HG03378 (cell line): ENCODE results near the gene SYNPR.

Source experiments
- ATAC-seq: cut with Tn5 transposase; IDR thresholded peaks from one replicate; pipeline ENCODE4 v1.9.1; 2021; ENCODE audit warnings: mild to moderate bottlenecking, moderate library complexity; ENCODE audit not compliant: unreplicated experiment

Gene SYNPR

DNA sequence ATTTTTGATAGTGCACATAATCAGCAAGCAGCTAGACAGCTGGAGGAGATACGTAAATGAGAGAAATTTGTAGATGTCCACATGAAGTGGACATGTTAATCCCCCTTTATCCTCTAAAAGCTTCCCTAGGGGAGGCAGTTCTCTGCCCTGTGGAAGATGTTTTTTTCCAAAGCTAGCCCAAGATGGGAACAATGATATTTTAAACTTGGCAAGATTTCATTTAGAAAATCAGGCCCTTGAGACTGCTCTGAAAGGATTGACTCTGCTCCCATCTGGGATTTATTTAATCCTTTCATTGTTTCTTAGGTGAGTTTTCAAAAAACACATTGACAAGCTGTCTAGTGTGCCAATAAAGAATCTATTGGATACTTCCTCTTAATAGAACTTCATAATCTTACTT is 92.0 kb downstream of the SYNPR start:
- no peak for ATAC-seq

DNA sequence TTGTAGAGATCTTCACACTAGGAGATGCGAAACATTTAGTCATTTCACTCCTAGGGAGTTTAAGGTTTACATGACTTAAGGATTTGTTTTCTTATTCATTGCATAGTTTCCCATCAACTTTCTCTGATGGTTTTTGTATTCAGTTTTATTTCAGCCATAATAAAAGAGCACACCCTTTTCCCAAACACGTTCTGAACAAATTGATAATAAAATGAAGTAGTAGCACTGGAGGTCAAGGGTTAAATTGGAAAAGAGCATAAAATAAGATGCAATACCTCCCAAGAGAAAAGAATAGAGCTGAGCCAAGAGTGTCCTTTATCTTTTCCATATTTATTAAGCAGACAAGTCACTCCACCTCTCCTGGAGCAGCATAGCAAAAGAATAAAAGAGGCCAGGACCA is 104.9 kb downstream of the SYNPR start:
- no peak for ATAC-seq

DNA sequence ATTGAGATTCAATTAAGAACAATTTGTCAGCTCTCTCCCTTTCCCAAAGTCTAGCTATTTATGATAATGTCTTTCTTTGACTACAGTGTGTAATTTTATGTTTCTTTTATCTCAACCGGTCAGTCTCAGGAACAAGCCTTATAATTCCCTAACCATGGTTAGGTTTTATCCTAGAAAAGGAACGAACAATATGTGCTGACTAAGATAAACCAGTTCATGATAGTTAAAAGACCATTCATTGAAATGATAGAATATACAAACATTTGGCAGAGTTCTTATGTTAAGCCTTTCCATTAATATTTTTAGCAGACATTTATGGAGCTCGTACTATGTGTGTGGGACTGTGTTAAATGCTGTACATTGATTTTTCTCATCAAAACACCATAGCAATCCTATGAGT is 106.3 kb downstream of the SYNPR start:
- no peak for ATAC-seq

DNA sequence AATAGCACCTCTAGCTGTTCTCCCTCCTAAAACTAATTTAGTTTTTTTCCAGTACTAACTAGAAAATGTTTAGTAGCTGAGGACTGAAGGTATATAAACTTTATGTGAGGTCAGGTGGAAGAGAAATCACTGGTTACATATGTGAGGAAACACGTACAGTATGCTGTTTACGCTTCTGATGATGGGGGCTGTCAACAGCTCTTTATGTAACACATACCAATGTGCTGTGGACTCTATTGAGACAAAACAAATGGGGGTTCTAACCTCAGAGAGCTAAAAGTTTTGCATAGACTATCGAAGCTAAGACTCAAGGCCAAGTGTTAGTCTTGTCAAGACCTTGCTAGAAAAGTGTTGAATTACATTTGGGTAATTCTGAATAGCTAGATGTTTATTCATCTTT is 107.5 kb downstream of the SYNPR start:
- ATAC-seq: no peak

DNA sequence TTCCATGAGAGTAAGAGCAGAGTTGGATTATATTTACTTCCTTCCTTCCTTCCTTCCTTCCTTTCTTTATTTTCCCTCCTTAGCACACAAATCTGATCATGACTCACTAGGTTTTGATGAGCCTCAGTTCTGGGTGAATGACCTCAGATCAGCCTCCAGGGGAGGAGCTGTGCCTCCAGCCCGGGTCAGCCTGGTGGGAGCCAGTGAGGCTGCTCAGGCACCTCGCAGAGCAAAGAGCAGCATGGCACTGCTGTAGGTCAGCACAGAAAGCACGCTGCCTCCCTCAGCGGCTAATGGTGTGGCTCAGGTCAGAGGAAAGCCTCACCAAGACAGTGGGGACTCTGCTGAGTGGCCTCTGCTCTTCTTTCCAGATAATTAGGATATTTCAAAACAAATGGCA is 108.5 kb downstream of the SYNPR start:
- ATAC-seq: no peak

DNA sequence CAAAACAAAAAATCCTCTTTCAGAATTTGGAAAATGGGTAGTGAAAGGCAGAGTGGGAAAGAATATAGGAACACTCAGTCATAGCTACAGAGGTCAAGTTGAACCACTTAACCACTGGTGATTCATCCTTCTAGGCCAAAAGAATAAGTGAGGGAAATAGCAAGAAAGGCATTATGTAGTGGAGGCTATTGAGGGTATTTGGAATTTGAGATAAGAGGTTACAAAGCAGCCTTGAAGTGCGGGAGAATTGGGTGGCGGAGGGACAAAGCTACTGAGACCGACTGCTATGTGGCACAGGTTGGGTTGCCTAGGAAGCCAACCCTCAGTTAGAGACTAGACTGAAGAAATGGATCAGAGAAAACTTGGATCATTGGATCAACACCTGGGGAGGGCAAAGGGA is 109.5 kb downstream of the SYNPR start:
- ATAC-seq: no peak

DNA sequence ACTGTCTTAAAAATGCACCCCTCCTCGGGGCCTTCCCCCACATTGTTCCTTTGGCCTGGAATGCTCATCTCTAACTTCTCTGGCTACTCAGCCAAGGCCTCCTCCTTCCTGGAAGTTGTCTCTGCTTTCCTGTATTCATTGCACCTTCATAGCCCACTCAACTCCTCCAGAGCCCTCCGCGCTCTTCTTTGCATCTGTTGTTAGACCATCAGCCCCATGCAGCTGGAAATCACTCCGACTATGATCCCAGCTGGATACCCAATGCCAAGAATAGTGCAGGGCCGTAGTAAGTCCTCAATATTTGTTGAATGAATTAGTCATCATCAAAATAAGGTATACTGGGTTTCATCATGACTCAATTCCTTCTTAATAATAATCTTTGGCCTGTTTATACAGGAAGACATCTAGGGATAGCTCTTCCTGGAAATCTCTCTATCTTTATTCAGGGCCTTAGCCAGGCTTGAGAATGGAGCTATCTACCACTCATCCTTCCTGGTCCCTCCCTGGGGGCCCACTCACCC is 112.7 kb downstream of the SYNPR start:
- ATAC-seq: no peak

DNA sequence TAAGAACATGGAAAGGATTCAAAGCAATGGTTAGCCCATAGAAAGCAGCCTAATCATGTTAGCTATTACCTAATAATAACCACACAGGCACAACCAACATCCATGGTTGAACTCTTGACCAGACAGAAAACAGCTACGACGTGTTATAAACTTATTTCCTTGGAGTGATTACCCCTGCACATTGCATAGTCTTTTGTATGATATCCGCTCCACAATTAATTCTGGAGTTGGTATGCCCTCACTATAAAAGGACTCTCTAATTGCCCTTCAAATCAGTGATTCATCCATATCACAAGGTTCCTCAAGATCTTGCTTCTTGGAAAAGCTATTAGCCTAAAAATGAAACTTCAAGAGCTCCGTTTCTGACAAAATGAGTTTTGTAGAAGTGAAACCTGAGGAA is 117.9 kb downstream of the SYNPR start:
- no peak for ATAC-seq

DNA sequence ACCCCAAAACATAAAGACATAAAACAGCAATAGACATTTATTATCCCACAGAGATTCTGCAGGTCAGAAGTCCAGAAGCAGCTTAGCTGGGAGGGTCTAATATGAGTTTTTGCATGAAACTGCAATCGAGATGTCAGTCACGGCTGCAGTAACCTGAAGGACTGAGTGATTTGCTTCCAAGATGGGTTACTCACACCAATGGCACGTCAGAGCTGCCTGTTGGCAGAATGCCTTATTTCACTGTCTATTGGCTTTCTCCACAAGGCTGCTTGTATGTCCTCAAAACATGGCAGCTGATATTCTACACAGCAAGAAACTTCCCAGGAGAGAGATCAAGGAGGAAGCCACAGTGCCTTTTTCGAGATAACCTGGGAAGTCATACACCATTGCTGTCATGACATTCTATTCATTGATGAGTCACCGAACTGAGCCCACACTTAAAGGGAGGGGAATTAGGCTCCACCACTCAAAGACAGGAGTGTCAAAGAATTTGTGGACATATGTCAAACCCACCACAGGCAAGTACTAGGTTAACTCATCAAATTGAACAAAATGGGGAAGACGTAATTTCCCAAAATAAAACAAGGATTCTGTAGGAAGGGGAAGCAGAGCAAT is 122.2 kb downstream of the SYNPR start:
- ATAC-seq: no peak

DNA sequence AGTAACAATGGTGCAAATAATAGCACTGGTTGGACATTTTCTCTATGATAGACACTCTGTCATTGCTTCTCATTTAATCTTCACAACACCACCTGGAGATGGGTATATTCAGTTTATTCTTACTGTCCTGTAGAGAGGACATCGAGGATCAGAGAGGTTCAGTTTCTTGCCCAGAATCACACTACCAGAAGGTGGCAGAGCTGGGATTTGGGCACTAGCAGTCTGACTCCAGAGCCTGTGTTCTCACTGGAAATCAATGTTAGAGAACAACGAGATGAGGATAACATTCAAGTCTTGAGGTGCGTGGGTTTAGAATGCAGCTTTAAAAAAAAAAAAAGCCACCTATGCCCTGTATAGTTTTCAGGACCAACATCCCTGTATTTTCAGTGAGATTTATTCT is 127.8 kb downstream of the SYNPR start:
- no peak for ATAC-seq

DNA sequence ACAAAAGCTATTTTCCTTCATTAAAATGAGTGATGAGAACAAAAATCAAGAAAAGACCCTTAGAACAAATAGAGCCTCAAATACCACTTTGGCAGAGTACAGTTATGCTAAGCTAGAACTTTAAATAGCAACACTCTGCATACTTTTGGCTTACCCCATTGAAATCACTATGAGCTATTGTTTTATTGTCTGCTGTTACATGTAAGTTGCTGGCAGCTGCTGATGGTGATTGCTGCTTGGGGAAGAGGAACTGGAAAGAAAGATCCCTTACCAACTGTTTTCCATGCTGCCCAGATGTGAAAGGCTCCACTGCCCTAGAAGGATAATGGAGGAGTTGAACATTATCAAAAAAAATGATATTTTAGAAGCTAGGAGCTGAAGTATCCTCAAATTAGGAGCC is 135.4 kb downstream of the SYNPR start:
- ATAC-seq: no peak

DNA sequence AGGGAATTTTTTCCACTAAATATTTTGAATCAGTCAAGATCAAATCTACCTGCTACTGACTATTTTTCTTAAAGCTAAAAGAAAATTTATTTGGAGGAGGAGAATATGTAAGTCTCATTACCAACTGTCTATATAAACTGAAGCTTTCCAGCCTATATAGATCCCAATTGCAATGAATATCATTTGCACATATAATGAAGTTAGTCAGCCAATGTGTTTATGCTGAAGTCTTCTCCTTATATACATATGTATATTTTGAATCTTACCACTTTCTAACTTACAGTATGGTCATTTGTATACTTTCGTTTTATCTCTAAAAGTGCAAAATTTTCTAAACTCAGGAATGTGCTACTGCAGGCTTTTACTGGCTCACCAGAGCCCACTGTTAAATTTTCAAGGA is 136.5 kb downstream of the SYNPR start:
- no peak for ATAC-seq

DNA sequence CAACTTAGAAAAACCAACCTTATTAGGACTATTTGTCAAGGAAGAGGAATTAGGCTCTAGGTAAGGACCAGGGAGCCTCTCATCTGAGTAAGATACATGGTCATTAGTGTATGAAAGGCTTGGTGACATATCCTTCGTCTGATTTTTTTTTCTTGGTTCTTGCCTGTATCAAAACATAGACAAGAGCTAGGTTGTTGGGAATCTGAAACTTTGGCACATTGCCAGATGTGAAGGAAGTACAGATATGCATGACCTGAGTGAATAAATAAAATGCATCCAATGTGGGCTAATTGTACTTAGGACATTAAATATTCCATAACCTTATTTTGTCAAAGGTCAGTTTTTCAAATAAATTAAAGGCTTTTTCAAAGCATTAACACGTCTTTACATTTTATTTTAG is 151.8 kb downstream of the SYNPR start:
- no peak for ATAC-seq

DNA sequence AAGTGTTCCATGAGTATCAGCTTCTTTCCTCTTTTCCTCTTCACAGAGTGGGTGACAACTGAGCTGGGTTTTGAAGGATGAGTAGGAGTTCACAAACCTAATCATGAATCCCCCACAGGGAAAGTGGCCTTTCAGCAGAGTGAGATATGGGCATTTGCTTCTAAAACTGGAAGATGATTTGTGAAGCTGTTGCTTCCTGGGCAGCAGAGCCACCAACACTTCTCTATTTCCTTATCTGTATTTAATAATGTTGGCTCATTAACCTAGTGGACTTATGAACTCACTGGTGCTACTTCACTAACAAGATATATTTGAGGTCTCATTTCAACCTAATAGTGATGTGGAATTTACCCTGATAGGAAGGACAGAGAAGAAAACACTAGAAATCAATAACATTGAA is 152.8 kb downstream of the SYNPR start:
- no peak for ATAC-seq

DNA sequence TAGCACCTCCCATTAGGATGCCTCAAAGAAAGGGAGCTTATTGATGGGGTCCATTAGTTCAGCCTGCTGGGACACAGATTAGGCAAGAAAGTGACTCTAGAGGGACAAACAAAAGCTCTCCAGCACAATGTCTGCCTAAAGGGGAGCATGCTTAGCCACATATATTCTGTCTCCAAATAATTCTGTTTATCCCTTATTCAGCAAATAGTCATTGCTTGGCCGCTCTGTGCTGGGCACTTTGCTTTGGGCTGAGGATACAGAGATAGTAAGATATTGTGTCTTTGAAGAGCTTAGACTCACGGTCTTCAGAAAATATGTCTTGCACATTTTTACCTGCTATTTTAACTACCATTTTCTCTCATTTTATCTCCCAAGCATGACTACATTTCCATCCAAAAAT is 159.8 kb downstream of the SYNPR start:
- no peak for ATAC-seq

DNA sequence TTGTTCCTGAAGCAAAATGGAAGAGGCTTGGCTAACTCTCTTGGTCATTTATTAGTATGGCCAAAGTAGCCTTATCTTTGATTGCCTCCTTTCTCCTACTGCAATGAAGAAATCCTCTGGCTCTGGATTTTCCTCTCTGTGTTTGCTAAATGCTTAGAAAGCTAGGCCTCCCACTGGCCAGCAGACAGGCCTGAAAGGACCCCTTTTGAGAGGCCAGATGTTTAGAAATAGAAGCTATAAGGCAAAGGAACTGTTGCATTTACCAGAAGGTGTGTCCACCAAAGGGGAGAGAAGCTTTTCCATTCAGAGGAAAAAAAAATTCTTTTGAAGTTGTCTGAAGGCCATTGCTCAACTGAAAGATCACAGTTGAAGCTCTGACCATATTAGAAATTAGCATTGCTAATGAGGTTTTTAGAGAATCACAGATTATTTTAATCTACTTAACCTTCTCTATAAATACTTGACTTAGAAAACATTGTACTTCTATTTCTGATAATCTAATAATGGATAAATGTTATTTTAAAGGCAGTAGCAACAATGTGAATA is 160.8 kb downstream of the SYNPR start:
- no peak for ATAC-seq

DNA sequence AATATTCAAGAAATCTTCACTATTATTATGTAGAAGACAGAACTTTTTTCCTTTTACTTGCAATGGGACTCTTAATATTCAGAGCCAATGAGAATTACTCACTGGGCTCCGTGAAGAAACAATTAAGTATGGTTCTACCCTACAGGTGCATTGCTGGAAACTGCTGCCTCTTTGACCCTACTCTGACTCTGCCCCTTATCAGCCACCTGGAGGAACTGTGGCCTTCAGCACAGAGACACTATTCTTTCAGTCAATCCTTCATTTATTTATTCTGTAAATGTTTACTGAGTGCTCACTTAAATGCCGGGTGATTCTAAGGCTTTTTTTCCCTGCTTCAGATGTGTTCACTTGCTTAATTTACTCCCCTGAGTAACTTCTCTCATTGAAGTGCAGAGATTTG is 163.2 kb downstream of the SYNPR start:
- no peak for ATAC-seq

DNA sequence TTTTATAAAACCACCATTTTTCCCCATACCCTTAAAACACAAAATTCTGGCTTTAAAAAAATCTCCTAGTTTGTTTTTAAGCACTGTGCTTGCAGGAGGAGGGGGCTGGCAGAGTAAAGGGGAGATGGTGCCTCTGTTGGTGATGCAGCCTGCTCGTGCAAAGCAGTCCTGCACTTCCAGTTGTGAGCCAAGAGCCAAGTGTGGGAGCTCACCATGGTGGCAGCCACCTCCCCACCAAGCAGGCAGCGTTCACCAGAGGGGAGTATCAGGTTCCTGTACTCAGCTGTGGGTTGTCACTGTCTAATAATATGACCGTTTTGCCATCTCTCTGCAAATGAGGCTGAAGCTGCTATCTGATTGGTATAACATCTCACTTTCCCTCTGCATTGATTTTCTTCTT is 164.8 kb downstream of the SYNPR start:
- ATAC-seq: no peak

DNA sequence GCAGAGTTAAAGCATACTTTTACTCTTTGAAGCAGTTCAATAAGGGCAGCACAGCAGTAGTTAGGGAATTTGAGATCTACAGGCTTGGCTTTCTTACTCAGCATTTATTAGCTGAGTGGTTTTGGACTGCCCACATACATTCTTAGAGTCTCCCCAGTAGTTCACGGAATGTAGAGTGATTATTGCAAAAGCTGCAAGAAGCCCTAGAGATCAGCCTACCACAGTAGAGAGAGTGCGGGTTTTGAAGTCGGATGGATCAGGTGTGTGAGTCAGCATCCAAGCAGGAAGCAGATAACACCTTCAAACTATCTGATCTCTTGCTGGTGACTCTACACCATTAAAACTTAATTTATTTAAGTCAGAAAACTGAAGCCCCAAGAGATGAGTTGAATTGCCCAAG is 171.9 kb downstream of the SYNPR start:
- no peak for ATAC-seq

DNA sequence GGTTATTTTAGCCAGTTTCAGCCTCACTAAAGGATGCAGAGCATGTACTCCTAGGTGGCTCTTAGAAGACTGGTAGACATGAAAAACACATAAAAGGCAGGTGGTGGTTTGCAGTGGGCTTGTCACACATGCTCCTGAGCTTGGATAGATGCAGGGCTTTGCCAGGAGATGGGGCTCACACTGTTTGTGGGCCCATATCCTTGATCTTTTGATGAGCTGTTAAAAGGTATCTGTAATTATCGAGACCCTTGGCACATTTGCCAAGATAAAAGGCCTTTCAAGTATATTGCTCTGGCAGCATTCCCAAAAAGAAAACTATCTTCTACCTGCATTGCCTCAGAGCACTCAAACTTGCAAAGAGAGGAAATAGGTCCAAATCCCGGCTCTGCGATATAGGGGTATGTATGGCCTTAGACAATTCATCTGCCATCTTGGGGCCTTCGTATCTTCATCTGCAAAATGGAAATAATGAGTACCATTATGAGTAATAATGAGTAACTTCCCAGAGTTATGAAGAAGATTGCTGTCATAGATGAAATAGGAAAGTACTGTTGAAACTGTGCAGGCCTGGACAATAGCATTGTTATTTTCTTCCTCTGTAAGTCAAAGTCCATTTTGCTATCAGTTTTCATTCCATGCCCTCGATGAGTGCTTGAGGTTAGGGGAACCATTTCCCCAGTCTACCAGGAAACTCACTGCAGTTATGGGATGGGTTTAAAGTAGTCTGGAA is 172.7 kb downstream of the SYNPR start:
- no peak for ATAC-seq

DNA sequence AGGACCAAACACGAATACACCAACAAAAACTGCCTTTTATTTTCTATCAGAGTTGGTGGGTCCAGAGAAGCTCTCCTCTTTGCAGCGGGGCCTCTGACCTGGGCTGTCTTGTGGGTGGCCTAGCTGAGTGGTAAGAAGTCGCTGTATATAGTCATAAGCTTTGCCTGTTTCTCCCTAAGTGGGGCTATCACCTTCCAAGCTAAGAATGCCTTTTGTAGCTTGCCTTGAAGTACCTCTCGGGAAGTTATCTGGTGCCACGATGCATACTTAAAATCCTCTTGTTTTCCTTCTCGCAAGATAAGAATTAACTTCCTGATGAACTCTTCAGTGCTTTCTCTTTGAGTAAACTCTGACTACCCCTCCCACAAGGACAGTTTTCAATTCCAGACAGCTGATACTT is 178.8 kb downstream of the SYNPR start:
- ATAC-seq: no peak

DNA sequence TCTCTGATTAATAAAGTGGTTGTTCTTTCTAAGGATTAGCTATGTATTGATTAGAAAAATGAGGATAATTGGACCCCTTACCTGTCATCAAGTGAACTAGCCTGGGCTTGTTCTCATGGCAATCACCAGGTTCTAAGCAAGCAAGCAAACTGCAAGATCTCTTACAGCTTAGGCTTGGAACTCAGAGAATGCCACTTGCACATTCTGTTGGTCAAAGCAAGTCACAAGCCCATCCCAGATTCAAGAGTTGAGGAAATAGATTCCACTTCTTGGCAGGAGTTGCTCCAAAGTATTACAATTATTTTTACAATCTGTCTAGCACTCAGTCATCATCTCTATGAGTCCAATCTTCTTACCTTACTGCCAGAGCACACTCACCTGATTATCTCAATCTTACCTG is 180.3 kb downstream of the SYNPR start:
- no peak for ATAC-seq

DNA sequence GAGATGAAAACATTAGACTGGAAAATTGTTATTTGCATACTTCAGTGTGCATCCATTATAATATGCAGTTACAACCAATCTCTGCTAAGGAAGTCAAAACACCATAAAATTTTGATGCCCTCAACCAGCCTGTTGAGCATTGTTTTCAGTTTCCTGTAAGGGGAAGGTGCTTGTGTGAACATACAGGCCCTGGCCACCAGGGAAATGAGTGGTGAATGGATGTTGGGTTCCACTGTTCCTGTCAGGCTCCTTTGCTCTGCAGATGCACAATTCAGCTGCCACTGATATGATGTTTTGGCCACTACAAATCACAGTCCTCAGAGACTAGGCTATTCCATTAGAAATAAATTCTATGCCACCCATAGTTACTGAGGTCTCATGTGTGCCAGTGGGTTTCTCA is 184.6 kb downstream of the SYNPR start:
- ATAC-seq: no peak
